Measurements from ENCODE around the gene MEN1. TPM values are rescaled to one million over a fixed set of nuclear protein-coding genes. Genes with fewer than 3 reads are reported as not detected.
"Not testable (repeated sequence)": the region's sequence is repeated elsewhere in the genome, so short reads cannot be mapped to it uniquely, and the experiment has no call there.

MEN1 gene
- total RNA-seq, 1 experiment from 2014 or later: 46.1 TPM

DNA sequence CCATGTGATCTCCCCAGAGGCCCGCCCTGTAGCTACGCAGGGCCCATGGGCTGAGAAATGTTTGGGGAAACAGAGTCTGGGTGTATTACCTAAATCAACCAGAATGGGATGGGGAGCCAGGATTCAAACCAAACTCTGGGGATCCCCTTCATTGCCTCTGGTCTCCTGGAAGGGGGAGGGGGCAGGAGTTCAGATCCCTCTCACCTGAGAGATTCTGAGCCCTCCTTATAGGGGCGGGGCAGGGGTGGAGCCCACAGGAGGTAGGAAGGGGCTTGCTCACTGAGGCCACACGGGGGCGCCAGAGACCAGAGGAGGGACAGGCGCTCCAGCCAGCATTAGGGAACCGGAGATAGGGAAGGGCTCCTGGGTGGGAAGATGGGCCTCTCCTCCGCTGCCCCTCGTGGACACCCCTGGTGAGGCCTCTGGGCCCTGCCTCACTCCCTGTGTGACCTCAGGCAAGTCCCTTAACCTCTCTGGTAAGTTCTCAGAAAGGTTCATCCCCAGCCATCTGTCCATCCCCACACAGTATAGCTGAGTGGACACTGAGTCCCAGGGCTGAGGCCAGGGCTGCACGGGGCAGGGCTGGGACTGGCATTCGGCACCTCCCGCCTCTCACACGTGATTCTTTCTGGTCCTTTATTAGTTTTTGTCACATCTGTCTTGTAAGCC, 36.8 kb upstream of the MEN1 start:
- Histone ChIP-seq H3K4me1 (ENCODE audit: insufficient read depth, low read length) (peaks cover 38% of the 10 kb centered on the region), H3K9me3 (ENCODE audit: low read length) (no peaks in the 10 kb centered on the region), H4K20me1 (ENCODE audit: low read length) (no peaks in the 10 kb centered on the region), H3K9me2 (replicated peaks; ENCODE audit: low read length) (no peaks in the 10 kb centered on the region), H2AFZ (ENCODE audit: low read length) (no peak overlapping the region), H3K4me3 (ENCODE audit: low read length) (no peak overlapping the region), H3K9ac (ENCODE audit: low read length) (no peak overlapping the region), H3K27me3 (ENCODE audit: low read length) (no peaks in the 10 kb centered on the region), H3K4me2 (ENCODE audit: low read length) (no peak overlapping the region), H3F3A (ENCODE audit: low read length, unreplicated experiment) (no peaks in the 10 kb centered on the region), H3K79me2 (ENCODE audit: low read length) (peaks cover 21% of the 10 kb centered on the region), H3K27ac (ENCODE audit: low read length) (no peak overlapping the region), H3K36me3 (ENCODE audit: low read depth, low read length) (no peaks in the 10 kb centered on the region)
- intact Hi-C loops (cut with micrococcal nuclease): loop anchor here (1.0 to 5.0 kb wide), 4 partner anchors 32 to 160 kb away; partner anchors contain the start of genes EHD1 and MAP4K2
- no TSS peak for BruUV-seq (replicated peaks)
- peak; percentile 99 for DNase-seq
- ChIA-PET POLR2A (ENCODE audit: unreplicated experiment) (no interaction called here), CTCF (interaction anchor here (0.7 to 3.6 kb wide), 4 partner anchors 22 to 52 kb away, joined by 4 to 20 read pairs (median 11); no protein-coding TSS in a partner anchor)
- ATAC-seq: peak; percentile 59
- TF ChIP-seq EZH2phosphoT487 (IDR thresholded peaks at IDR 0.05; ENCODE audit: borderline replicate concordance, low read length): no peak
- TF ChIP-seq, protein P1, sequence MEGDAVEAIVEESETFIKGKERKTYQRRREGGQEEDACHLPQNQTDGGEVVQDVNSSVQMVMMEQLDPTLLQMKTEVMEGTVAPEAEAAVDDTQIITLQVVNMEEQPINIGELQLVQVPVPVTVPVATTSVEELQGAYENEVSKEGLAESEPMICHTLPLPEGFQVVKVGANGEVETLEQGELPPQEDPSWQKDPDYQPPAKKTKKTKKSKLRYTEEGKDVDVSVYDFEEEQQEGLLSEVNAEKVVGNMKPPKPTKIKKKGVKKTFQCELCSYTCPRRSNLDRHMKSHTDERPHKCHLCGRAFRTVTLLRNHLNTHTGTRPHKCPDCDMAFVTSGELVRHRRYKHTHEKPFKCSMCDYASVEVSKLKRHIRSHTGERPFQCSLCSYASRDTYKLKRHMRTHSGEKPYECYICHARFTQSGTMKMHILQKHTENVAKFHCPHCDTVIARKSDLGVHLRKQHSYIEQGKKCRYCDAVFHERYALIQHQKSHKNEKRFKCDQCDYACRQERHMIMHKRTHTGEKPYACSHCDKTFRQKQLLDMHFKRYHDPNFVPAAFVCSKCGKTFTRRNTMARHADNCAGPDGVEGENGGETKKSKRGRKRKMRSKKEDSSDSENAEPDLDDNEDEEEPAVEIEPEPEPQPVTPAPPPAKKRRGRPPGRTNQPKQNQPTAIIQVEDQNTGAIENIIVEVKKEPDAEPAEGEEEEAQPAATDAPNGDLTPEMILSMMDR (conservative IDR thresholded peaks at IDR 0.05; ENCODE audit: low read depth, low read length): peak; percentile 96

DNA sequence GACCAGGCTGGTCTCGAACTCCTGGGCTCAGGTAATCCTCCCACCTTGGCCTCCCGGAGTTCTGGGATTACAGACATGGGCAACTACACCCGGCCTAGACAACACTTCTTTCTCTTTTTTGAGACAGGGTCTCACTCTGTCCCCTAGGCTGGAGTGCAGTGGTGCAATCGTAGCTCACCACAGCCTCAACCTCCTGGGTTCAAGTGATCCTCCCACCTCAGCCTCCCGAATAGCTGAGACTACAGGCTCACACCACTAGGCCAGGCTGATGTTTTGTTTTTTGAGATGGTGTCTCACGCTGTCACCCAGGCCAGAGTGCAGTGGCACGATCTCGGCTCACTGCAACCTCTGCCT, 35.4 kb upstream of the MEN1 start:
- H3K36me3 ChIP-seq (ENCODE audit: low read depth, low read length); BruUV-seq (replicated peaks); H3K4me3 ChIP-seq (ENCODE audit: low read length); H3F3A ChIP-seq (ENCODE audit: low read length, unreplicated experiment); ATAC-seq; H3K27me3 ChIP-seq (ENCODE audit: low read length); H3K9me3 ChIP-seq (ENCODE audit: low read length); DNase-seq; H3K9ac ChIP-seq (ENCODE audit: low read length); H3K27ac ChIP-seq (ENCODE audit: low read length); POLR2A ChIA-PET (ENCODE audit: unreplicated experiment); H2AFZ ChIP-seq (ENCODE audit: low read length); H4K20me1 ChIP-seq (ENCODE audit: low read length); H3K9me2 ChIP-seq (replicated peaks; ENCODE audit: low read length); H3K4me2 ChIP-seq (ENCODE audit: low read length): not testable (repeated sequence)
- H3K79me2 ChIP-seq (ENCODE audit: low read length): peaks cover 28% of the 10 kb centered on the region
- CTCF ChIA-PET: interaction anchor here (0.6 to 3.6 kb wide), 3 partner anchors 24 to 152 kb away, joined by 3 to 17 read pairs (median 3); no protein-coding TSS in a partner anchor
- intact Hi-C loops (cut with micrococcal nuclease): loop anchor here (2.0 to 5.0 kb wide), 3 partner anchors 33 to 162 kb away; partner anchors contain the start of genes EHD1 and MAP4K2
- peaks cover 43% of the 10 kb centered on the region for H3K4me1 ChIP-seq (ENCODE audit: insufficient read depth, low read length)

DNA sequence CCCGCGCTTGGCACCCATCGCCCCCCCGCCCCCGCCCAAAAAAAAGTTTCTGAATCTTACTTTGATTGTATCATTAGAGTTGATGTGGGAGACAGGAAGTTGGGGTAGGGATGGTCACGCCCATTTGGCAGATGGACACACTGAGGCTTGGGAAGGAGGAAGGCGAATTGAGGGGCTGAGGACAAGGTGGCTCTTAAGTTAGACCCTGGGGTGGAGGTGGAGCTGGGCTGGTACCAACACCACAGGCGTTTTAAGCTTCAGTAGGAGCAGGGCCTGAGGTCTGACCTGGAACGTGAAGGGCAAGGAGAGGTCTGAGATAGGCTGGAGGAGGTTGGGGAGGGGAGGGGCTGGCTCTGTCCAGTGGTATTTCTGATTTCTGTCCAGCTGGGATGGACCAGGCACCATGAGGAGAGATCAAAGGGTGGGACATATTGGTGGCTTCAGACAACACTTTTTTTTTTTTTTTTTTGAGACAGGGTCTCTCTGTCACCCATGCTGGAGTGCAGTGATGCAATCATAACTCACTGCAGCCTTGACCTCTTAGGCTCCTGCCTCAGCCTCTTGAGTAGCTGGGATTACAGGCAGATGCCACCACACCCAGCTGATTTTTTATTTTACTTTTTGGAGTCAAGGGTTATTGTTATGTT, 34.9 kb upstream of the MEN1 start:
- Histone ChIP-seq H3K9ac (ENCODE audit: low read length) (peak overlapping the region; percentile 72; the same call in 1 of the 2 replicates), H3K4me1 (ENCODE audit: insufficient read depth, low read length) (peaks cover 43% of the 10 kb centered on the region)

More for the DNA sequence above, 34.9 kb upstream of the MEN1 start:
- H3K9me2 ChIP-seq (replicated peaks; ENCODE audit: low read length): no peaks in the 10 kb centered on the region
- H3F3A ChIP-seq (ENCODE audit: low read length, unreplicated experiment): no peaks in the 10 kb centered on the region
- no peak for DNase-seq
- ChIA-PET CTCF (interaction anchor here (1.1 kb wide), 1 partner anchor 153 kb away, joined by 3 read pairs; no protein-coding TSS in a partner anchor), POLR2A (ENCODE audit: unreplicated experiment) (no interaction called here)
- intact Hi-C loops (cut with micrococcal nuclease): loop anchor here (5.0 kb wide), 1 partner anchor 162 kb away; no protein-coding TSS in a partner anchor
- no peaks in the 10 kb centered on the region for H3K9me3 ChIP-seq (ENCODE audit: low read length)
- TF ChIP-seq EZH2 (IDR thresholded peaks at IDR 0.05; ENCODE audit: low read length, unreplicated experiment) (no peak), EZH2phosphoT487 (IDR thresholded peaks at IDR 0.05; ENCODE audit: borderline replicate concordance, low read length) (no peak)
- TF ChIP-seq, protein P1 (conservative IDR thresholded peaks at IDR 0.05; ENCODE audit: low read depth, low read length): no peak
- peak overlapping the region; percentile 89 for H2AFZ ChIP-seq (ENCODE audit: low read length)
- H3K4me3 ChIP-seq (ENCODE audit: low read length): peak overlapping the region; percentile 83
- peak overlapping the region; percentile 97 for H3K4me2 ChIP-seq (ENCODE audit: low read length)
- ATAC-seq: no peak
- no peaks in the 10 kb centered on the region for H4K20me1 ChIP-seq (ENCODE audit: low read length)
- no peaks in the 10 kb centered on the region for H3K27me3 ChIP-seq (ENCODE audit: low read length)
- 0 out of 2 replicates have a peak, but pooled peaks cover 3% of the 10 kb centered on the region for H3K36me3 ChIP-seq (ENCODE audit: low read depth, low read length)
- no peak overlapping the region for H3K27ac ChIP-seq (ENCODE audit: low read length)
- peaks cover 28% of the 10 kb centered on the region for H3K79me2 ChIP-seq (ENCODE audit: low read length)
- TSS peak; percentile 39 for BruUV-seq (replicated peaks)
